ENCODE results near the gene CPE.

CPE gene

GRCh38 chr4:165532976-165533375 is 154.2 kb downstream of the CPE start:
- TF ChIP-seq CTCF (conservative IDR thresholded peaks at IDR 0.05; ENCODE audit: control insufficient read depth, insufficient read depth, low read depth, low read length) = no peak
- DNase-seq (ENCODE audit: low read depth) = no peak
- H3K4me3 ChIP-seq (ENCODE audit: control insufficient read depth, low read depth, low read length) = no peak overlapping the region

- no peak overlapping the region for H3K4me3 ChIP-seq (ENCODE audit: control insufficient read depth, low read depth, low read length)
- DNase-seq (ENCODE audit: low read depth) = peak; percentile 66
- TF ChIP-seq CTCF (conservative IDR thresholded peaks at IDR 0.05; ENCODE audit: control insufficient read depth, insufficient read depth, low read depth, low read length) = peak; percentile 59
Measured at GRCh38 chr4:165537028-165537648, 158.3 kb downstream of the CPE start.

DNA sequence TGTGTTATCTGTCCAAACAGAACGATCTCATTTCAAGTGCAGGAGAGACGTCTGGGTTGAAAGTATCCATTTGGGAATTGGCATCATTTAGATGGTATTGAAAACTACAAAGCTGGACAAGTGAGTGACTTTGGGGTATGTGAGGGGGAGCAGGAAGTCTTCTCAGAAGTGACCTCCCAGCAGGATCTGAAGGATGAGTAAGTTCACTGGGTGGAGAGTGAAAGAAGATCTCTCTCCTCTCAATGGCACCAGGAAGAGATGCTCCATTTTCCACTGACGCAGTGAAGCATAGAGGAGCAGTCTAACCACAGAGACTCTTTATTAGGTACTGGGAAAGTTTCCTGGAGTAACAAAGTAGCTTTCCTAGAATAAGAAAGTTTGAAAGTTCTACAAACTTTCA is 161.0 kb downstream of the CPE start:
- no peak for DNase-seq (ENCODE audit: low read depth)
- H3K4me3 ChIP-seq (ENCODE audit: control insufficient read depth, low read depth, low read length) = no peak overlapping the region
- no peak for TF ChIP-seq CTCF (conservative IDR thresholded peaks at IDR 0.05; ENCODE audit: control insufficient read depth, insufficient read depth, low read depth, low read length)

DNA sequence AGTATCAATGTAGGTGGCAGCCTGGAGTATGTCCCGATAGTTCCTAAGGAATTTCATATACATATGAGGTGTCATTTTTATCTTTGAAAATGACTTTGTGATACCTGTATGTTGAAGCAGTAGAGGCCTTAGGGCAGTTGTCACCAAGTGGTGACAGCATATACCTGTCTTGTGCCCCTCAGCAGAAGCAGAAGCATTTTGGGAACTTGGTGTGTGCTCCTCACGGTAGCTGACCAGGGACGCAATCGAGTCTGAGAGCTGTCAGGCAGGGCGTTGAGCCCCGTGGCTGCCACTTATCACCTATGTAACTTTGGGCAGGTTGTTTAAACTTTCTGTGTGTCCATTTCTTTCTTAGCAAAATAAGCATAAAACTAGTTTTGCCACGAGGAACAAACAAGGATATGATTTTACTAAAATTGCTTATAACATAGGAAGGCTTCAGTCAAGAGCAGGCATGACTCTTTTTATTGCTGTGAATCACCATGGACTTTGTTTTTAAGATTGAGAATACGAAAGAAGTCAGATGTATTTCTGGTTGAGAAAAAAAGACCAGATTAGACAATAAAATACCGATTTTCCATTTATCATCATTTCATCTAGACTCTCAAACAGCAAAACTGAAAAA is 161.5 kb downstream of the CPE start:
- no peak for TF ChIP-seq CTCF (conservative IDR thresholded peaks at IDR 0.05; ENCODE audit: control insufficient read depth, insufficient read depth, low read depth, low read length)
- no peak for DNase-seq (ENCODE audit: low read depth)
- no peak overlapping the region for H3K4me3 ChIP-seq (ENCODE audit: control insufficient read depth, low read depth, low read length)

- TF ChIP-seq CTCF (conservative IDR thresholded peaks at IDR 0.05; ENCODE audit: control insufficient read depth, insufficient read depth, low read depth, low read length) = no peak
- no peak for DNase-seq (ENCODE audit: low read depth)
Measured at GRCh38 chr4:165541851-165542459, 163.1 kb downstream of the CPE start.

DNA sequence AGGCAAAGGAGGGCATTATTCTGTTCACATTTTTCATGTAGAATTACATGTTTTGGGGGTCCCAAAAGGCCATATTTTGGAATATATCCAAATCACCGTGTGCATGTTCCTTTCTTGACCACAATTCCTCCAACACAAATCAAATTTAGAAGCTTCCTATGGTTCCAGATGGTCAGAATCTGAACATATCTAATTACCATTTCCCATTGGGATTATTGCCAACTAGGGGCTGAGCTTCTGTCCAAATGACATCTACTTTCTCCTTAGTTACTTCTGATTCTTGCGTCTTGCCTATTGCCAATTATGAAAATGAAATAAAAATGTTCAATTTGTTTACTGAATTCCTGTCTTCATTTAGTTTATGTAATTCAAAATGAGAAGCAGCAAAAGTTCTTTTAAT is 163.7 kb downstream of the CPE start:
- no peak for DNase-seq (ENCODE audit: low read depth)
- TF ChIP-seq CTCF (conservative IDR thresholded peaks at IDR 0.05; ENCODE audit: control insufficient read depth, insufficient read depth, low read depth, low read length) = no peak
- no peak overlapping the region for H3K4me3 ChIP-seq (ENCODE audit: control insufficient read depth, low read depth, low read length)

More at GRCh38 chr4:165541851-165542459, 163.1 kb downstream of the CPE start:
- H3K4me3 ChIP-seq (ENCODE audit: control insufficient read depth, low read depth, low read length) = no peak overlapping the region

Measured in fibroblast of mammary gland (primary cell).